GM19193 (cell line): Measurements from ENCODE around the gene MYO1D.

Experiments used
- POLR2A ChIP-seq: IDR thresholded peaks from 4 replicates; pipeline ENCODE4 v1.6.1; 2011; ENCODE audit not compliant: insufficient read depth, insufficient read length; ENCODE audit errors: extremely low read depth

MYO1D gene

GRCh38 chr17:32555611-32556310 is 321.2 kb downstream of the MYO1D start:
- no peak for TF ChIP-seq POLR2A

DNA sequence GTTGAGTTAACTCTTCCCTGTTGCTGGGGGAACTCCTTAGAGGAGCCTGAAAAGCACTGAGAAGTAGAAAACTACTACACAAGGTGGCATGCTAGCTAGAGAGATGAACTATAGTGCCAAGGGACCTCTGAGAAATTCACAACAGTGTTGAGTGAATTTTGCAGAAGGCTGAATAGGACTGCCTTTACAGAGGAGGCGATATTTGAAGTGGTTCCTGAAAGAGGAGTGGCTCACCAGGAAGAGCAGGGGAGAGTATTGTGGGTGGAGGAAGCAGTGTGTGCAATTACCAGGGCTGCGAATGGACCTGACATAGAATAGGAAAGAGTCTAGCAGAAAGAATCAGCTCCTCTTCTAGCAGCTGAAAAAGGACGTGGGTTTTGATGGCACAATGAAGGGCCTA is 323.8 kb downstream of the MYO1D start:
- no peak for TF ChIP-seq POLR2A

GRCh38 chr17:32552280-32552679 is 324.6 kb downstream of the MYO1D start:
- no peak for TF ChIP-seq POLR2A

- TF ChIP-seq POLR2A = no peak
These were observed 325.6 kb downstream of the MYO1D start for GRCh38 chr17:32551186-32551955.

DNA sequence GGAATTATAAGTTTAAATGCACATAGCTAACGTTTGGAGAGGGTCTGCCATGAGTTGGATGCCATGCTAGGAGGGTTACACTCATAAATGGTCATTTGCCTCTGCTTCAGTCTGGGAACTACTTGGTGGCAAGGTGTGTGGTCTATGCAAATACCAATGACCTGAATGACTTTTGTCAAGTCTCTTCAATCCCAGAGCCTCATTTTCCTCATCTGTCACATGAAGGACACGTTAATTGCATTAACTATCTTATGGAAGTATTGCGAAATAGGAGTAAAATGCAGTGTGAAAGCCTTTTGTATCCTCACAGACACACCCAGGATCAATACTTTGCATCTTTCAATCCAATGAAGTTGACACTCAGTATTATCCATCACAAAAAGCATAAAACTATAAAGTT is 327.4 kb downstream of the MYO1D start:
- no peak for TF ChIP-seq POLR2A

DNA sequence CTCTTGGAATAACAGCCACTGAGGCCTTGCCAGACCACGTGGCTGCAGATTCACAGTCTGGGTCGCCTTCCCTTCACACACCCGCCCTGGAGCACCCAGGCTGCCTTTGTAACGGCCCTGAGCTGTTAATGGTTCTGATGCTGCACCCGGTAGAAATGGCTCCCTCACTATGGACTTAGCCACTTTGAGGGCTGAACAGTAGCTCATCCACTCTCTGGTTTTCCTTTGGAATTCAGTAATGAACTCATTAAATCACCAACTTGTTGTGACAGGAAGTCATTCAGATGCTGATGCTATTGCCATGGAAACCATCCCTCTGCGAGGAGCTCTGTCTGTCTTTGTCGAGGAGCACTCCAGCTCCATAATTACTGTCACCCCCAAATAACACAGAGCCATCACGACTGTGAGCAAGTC is 330.9 kb downstream of the MYO1D start:
- no peak for TF ChIP-seq POLR2A

GRCh38 chr17:32542186-32542585 is 334.7 kb downstream of the MYO1D start:
- no peak for TF ChIP-seq POLR2A

DNA sequence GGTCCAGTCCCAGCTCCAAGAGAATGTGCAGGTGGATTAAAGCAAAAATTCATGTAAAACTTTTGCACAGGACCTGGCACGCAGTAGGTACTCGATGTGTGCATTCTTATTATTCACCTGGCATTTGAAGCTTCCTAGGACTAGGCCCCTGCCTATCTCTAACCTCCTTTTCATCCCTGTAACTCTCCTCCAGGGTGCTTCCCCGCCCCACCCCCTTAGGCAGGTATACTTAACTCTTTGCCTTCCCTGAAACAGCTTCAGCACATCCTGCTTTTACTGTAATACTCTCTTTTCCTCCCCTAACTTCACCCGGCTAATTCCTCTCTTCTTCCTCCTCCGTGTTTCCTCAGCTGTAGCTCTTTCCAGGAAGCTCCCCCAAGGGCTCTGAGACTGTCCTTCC is 335.3 kb downstream of the MYO1D start:
- TF ChIP-seq POLR2A = no peak

- no peak for TF ChIP-seq POLR2A
These were observed 339.9 kb downstream of the MYO1D start for GRCh38 chr17:32536736-32537643.

DNA sequence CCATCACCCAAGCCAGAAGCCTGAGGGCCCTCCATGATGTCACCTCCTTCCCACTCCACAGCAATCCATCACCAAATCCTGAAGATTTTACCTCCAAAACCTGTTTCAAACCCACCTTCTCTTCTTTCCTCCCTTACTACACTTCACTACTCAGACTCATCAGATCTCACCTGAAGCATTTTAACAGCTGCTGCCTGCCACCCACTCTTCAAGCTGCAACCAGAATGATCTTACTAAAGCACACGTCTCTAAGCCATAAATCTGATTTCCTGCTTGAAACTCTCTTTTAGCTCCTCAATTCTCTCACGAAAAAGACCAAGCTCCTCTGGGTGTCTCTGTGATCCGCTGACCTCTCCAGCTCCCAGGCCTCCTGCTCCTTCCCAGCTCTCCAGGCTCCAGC is 343.6 kb downstream of the MYO1D start:
- no peak for TF ChIP-seq POLR2A

DNA sequence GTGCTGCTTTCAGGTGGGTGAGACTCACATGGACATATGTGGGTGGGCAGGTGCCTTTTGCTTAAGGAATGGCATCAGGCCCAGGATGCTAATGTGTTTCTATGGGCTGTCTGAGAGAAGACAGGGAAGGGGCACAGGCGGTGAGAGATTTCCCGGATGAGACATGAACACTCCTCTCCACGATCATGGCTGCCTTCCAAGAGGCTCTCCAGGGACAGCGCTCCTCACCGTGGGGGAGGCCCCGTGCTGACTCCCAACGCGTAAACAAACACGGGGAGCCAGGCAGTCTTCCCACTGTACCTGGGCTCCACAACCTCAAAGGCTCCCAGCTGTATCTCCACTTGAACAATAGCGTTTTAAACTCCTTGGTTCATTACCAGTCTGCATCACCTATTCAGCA is 347.3 kb downstream of the MYO1D start:
- TF ChIP-seq POLR2A = no peak

DNA sequence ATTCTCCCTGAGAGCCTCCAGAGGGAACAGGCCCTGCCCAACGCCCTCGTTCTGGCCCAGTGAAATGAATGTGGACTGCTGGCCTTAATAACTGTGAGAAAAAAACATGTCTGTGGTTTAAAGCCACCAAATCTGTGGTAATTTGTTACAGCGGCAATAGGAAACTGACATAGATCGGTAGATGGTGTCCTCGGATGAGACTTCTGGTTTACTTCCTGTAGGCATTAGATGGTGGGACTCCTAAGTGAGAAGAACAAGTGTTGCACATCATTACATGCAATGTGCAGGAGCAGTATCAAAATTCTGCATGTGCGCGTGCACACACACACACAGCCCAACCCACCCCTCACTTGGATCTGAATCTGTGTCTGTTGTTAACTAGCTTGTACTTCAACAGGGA is 348.1 kb downstream of the MYO1D start:
- no peak for TF ChIP-seq POLR2A

DNA sequence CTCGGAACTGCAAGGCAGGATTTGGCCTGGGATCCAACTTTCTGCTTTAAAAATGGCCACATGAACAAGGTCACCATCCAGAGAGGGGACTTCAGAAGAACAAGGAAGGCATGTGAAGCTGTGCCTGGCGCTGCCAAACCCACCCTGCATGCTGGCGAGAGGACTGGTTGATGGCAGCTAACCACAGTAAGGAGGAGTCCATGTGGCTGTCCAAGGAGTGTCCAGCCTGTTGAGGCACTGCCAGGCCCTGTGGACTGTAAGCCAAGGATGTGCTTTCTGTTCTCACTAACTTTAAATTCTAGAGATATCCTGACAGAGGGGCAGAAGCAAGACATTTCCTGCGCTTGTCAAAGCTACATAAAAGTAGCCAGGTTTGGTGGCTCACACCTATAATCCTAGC is 349.8 kb downstream of the MYO1D start:
- TF ChIP-seq POLR2A = no peak

DNA sequence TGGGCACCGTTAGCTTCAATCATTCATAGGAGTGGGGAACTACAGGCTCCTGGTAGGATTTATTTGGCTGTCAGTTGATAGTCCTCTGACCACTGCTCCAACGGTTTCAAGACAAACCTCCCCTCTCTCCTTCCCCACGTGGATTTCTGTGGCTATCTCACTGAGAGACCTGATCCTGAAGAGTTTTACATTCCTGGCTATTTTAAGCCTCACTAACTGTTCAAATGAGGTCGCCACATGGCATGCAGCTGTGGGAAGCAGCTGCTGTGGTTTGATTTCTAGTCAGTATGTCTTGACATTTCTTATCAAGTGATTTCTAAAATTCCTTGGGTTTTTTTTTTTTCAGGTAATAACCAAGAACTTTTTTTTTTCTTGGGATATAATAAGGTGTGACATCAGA is 351.8 kb downstream of the MYO1D start:
- no peak for TF ChIP-seq POLR2A

DNA sequence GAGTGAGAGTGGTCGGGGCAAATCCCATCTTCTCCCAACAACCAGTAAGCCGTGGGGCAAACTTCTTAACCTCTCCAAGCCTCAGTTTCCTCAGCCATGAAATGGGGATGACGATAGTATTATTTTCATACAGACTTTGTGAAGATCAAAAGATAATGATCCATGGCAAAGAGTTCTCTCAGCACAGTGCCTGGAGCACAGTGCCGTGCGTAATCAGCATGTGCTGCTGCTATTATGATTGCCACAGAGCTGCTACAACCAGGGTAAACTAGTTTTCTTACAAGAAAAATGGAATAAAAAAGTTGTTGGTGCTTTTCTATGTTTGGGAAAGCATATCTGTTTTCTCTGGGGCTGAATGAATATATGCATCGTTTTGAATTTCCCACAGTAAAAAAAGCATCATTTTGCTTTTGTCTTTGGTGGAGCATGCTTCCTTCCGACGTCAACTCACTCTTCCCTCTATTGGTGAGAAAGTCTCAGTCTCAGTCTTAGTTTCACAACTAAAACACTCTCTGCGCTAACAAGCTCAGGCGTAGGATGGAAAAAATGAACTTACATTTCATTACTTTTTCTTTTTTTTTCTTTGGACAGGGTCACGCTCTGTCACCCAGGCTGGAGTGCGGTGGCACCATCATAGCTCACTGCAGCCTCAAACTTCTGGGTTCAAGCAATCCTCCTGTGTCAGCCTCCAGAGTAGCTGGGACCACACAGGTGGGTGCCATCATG is 352.9 kb downstream of the MYO1D start:
- TF ChIP-seq POLR2A = no peak
